ENCODE results near the gene NR2C1.

DNA sequence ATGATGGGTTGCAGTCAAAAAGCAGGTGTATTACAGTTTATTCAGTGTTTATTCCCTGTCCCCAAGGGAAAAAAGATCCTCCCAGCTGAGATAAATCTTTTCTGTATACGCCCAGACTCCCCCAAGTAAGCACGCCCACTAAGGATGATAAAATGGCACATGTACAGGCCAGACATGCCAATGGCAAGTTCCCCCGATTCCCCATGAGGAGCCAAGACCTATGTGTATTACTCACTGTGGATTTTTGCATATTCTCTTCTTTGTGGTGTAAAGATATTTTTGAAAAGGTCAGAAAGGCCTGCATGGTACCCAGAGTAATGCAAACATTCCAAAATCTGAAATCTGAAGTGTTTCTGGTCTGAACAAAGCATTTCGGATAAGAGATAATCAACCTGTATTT is 22.2 kb downstream of the NR2C1 start:
- no peak for TF ChIP-seq POLR2A (IDR thresholded peaks at IDR 0.05)
- TF ChIP-seq, protein P1, sequence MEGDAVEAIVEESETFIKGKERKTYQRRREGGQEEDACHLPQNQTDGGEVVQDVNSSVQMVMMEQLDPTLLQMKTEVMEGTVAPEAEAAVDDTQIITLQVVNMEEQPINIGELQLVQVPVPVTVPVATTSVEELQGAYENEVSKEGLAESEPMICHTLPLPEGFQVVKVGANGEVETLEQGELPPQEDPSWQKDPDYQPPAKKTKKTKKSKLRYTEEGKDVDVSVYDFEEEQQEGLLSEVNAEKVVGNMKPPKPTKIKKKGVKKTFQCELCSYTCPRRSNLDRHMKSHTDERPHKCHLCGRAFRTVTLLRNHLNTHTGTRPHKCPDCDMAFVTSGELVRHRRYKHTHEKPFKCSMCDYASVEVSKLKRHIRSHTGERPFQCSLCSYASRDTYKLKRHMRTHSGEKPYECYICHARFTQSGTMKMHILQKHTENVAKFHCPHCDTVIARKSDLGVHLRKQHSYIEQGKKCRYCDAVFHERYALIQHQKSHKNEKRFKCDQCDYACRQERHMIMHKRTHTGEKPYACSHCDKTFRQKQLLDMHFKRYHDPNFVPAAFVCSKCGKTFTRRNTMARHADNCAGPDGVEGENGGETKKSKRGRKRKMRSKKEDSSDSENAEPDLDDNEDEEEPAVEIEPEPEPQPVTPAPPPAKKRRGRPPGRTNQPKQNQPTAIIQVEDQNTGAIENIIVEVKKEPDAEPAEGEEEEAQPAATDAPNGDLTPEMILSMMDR (IDR thresholded peaks at IDR 0.05): no peak
